Fibroblast of lung (primary cell): ENCODE measurements around the gene GDI2.

Experiments used
- CTCF ChIP-seq, 2 donors: IDR thresholded peaks in 1 of 2; conservative IDR thresholded peaks in 1 of 2; 1 replicate in 1 of 2; 2 replicates in 1 of 2; pipeline ENCODE4 v1.5.1; 2011 to 2012; ENCODE audit warnings: low read length in 2 of 2, control low read depth in 1 of 2, inconsistent platforms in 1 of 2, low read depth in 1 of 2, mild to moderate bottlenecking in 1 of 2
- EZH2 ChIP-seq: IDR thresholded peaks from 2 replicates; pipeline ENCODE4 v1.5.1; 2012; ENCODE audit warnings: low read length, control low read depth, mild to moderate bottlenecking; ENCODE audit errors: missing control alignments

GRCh38 chr10:5841965-5842364 is 28.7 kb upstream of the GDI2 start:
- TF ChIP-seq CTCF (conservative IDR thresholded peaks at IDR 0.05 in 1 of 2, IDR thresholded peaks at IDR 0.05 in 1 of 2; ENCODE audit: low read depth in 1 of 2, low read length in 2 of 2) (no peak), EZH2 (no peak)
